Inflammatory macrophage (primary cell): ENCODE results near the gene TRIM47.
A peak's percentile ranks its signal among the peaks of the same experiment; 100 is the strongest.

Experiments used
- DNase-seq, 2 donors: peaks; one replicate each; pipeline ENCODE4 v3.0.0-alpha.2; 2020 to 2022
- total RNA-seq, 18 experiments: gene quantifications; one replicate each; lab custom pipeline; 2026; ENCODE audit warnings: mixed read lengths in 6 of 18, inconsistent platforms in 2 of 18; lab: John Stamatoyannopoulos, UW

The TRIM47 gene, protein sequence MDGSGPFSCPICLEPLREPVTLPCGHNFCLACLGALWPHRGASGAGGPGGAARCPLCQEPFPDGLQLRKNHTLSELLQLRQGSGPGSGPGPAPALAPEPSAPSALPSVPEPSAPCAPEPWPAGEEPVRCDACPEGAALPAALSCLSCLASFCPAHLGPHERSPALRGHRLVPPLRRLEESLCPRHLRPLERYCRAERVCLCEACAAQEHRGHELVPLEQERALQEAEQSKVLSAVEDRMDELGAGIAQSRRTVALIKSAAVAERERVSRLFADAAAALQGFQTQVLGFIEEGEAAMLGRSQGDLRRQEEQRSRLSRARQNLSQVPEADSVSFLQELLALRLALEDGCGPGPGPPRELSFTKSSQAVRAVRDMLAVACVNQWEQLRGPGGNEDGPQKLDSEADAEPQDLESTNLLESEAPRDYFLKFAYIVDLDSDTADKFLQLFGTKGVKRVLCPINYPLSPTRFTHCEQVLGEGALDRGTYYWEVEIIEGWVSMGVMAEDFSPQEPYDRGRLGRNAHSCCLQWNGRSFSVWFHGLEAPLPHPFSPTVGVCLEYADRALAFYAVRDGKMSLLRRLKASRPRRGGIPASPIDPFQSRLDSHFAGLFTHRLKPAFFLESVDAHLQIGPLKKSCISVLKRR
- total RNA-seq: 4.2 to 54.1 (median 13.3) reads per million in 18 experiments

- peak; percentile 37 to 55 for DNase-seq
Observed at GRCh38 chr17:75878174-75878998, at the start of gene TRIM47. TSS of gene TRIM47 (minus strand) at chr17:75878581. CDS start at chr17:75878548, 33 bp downstream.

- DNase-seq: peak; percentile 37 to 42
Observed at GRCh38 chr17:75927286-75927922, 49.0 kb upstream of the TRIM47 start.

DNA sequence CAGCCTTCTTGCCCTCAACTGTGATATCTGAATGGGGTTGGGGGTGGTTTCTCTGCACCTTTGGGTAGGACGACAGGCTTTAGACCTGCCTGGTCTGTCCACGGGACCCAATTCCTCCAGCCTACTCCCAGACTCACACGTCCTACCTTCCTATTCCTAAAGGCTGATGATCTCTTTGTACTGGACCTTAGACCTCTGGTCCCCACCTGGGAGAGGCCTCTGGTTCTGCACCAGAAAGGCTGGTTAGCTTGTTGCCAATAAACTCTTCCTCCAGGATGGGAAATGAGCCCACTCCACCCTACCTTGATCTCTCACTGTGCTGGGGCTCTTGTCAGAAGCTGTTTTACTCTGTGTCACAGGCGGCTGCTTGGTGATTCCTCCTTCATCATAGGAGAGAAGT is 48.1 kb upstream of the TRIM47 start:
- DNase-seq: no peak

DNA sequence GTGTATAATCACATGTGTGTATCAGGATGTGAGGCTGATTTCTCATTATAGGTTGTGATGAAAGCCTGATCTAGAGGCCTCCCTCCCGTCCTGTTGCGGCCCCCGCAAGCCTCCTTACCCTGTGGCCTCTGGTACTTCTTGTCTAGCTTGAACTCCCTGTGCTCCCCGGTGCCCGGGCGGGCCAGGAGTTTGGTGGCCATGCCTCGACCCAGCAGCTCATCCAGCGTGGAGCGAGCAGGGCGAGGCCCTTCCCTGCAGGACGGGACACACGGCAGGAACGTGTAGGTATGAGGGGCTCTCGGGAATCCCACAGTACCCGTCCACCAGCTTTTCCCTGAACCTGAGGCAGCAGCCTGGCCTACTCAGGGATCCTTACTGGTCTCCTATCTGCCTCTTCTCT is 47.5 kb upstream of the TRIM47 start:
- no peak for DNase-seq

- DNase-seq: no peak
Observed at GRCh38 chr17:75925103-75925502, 46.7 kb upstream of the TRIM47 start.

GRCh38 chr17:75922963-75923874 is 44.8 kb upstream of the TRIM47 start:
- no peak for DNase-seq

DNA sequence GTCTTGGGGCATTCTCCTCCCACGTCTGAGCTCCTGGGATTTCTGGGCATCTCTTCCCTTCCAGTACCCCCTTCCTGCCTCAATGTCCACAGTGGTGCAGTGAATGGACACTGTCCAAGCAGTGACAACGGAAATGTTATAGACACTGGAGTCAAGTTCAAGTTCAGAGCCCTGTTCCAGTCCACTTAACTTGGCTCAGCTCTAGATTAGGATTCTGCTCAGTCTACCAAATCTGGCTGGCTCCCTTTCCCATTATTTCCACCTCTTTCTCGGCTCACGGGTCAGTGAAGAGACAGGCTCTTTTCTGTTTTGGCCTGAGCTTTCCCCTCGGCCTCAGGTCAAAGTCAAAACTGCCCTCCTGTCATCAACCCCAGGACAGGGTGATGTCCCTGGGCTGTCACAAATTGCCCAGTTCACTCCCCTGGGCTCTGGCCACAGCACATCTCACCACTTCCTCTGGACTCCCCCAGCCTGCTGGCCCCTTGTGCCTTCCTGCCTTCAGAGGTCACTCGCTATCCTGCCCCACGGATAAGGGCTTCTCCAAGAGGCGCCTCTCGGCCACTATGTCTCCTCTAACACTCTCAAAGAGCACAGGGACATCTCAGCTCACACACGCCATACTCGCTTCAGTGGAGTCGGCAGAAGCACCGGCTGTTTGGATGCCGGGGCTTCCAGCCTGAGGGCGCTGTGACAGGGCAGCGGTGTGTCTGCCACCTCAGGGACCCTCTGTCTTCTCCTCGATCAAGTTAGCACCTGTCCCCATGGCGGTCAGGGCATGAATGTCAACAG is 44.0 kb upstream of the TRIM47 start:
- no peak for DNase-seq

- DNase-seq: no peak
Observed at GRCh38 chr17:75921596-75921995, 43.2 kb upstream of the TRIM47 start.

DNA sequence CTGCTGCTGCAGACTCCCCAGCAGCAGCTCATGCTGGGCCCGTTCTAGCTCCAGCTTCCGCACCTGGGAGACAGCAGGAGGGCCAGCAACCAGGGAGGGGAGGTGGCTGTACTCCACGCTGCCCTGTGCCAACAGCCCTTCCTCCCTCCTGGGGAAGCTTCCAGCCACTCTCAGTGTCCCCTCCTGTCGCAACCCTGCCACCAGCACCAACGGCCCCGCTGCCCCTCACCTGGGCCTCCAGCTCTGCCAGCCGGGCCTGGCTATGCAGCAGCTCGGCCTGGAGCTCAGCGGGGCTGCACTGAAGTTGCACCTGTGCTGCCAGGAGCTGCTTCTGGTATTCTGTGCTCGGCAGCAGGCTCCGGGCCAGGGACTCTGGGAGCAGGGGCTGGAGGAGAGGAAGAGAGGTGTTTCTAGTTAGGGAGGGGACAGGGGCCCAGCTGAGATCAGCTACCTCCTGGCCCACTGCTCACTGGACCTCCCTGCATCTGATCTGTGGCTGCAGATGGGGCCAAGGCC is 41.7 kb upstream of the TRIM47 start:
- DNase-seq: no peak

DNA sequence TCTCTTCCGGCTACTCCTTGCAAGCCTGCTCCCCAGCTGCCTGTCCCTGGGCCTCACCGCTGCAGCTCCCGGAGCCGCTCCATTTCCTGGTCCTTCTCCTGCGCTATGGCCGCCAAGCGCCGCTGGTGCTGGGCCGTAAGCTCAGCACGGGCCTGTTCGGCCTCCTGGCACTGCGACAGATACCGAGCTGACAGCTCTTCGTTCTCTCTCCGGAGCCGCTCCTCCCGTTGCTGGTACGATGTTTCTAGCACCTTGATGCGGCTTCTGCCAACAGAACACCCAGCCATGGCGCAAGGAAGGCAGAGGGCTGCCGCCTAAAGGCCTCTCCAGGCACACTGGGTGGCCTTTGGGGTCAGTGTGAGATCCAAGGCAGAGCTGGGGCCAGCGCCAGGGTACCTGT is 41.2 kb upstream of the TRIM47 start:
- DNase-seq: no peak

- no peak for DNase-seq
Observed at GRCh38 chr17:75917917-75918445, 39.6 kb upstream of the TRIM47 start.

DNA sequence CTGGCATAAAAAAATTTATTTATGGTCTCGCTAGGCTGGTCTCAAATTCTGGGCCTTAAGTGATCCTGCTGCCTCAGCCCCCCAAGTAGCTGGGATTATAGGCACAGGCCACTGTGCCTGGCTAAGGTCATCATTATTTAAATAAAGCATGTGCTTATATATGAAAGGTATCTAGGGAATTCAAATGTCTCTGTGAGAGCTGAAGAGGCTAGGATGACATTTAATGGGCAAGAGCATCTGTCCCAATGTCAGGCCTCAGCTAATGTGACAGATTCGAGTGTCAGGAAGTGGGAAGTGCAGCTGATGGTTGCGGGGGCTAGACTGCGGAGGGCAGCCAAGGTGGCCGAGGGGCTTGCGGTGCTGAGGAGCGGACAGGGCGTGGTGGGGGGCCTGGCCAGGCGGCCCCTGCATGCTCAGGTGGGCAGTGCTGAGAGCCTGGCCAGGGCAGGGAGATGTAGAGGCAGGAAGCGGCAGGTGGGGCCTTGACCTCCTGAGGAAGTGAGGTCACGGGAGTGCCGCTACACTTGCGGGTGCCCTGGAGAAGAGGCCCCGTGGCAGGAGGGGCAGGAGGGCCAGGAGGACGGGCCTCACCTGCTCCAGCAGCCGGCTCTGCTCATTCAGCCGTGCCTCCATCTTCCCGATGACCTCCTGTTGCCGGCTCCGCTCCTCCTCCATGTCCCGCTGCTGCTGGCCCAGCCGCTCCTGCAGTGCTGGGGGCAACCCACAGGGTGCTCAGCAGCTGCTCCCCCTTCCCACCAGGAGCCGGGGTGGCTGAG is 38.9 kb upstream of the TRIM47 start:
- DNase-seq: no peak

DNA sequence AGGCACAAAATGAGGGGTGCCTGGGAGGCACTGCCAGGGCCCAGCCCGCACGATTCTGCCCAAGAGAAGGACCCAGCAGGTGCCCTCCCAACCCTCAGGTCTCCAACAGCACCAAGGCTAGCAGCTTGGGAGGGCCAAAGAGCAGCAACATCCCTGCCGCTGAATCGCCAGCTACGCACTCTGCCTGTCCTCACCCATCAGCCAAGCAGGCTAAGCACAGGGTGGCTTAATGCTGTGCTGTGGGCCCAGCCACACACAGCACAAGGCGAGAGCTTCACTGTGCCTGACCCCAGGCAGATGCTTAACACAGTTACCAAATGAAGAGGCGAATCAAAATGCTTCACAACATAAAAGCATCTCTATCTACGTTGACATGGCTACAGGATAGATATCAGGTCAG is 36.9 kb upstream of the TRIM47 start:
- no peak for DNase-seq

GRCh38 chr17:75914643-75915267 is 36.4 kb upstream of the TRIM47 start:
- DNase-seq: no peak

DNA sequence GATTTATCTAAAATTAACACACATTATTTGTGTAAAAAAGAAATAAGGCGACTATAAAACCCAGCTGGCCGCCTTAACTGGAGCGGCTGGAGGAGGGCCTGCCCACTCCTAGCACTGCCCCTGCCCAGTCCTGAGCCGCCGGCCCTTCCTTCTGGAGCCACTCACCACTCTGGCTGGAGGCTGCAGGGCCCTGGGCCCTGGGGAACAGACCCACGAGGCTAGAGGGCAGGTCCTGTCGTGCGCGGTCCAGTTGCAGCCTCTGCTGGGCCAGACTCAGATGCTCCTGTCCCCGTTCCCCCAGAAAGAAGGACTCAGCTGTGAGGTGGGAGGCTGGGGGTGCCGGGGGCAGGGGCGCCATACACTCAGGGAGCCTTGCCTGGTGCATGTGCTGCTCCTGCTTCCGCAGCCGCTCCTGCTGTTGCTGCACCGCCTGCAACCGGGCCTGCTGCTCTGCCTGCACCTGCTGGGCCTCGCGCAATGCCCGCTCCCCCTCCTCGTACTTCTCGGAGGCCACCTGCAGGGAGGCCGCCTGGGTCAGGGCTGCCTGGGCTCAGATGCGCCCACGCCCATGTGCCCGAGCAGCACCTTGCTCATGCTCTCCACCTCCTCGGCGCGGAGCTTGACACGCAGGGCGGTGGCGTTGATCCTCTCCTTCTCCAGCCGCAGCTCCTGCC is 35.3 kb upstream of the TRIM47 start:
- DNase-seq: no peak

DNA sequence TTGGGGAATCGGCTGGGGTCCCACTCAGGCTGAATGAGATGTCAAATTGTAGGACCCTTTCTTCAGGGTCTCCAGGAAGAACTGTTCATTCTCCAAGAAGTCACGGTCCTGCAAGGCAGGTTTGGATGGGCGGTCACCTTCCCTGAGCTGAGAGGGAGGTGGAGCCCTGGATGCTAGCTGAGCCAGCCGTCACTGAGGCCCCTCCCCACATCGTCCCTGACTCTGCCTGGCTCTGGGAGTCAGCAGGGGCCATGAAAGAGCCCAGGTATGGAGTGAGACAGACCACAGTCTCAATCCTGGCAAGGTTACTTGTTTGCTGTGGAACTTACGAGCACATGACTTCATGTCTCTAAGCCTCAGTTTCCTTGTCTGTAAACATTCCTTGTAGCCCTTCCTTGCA is 32.3 kb upstream of the TRIM47 start:
- no peak for DNase-seq

DNA sequence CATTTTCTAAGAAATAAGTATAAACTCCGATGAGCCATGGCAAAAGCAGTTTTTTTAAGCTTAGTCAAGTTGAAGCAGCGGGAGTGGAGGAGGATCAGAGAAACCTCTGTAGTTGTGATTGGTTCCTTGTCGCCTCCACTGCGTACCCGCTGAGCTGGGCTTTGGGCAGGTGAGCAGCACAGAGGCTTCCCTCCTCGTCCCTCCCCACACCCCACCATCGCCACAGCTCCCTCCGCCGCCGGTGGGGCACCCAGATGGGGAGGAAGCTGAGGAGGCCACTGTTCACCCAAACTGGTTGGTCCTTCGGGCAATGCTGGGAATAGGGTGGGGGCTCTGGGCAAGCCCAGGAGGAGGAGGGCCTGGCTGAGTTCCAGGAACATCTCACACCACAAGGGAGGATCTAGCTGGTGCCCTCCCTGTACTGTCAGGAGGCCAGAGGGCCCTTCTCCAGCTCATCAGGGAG is 31.5 kb upstream of the TRIM47 start:
- DNase-seq: no peak
